Measurements from ENCODE around the gene ENGASE. TPM values are rescaled to one million over a fixed set of nuclear protein-coding genes. Genes with fewer than 3 reads are reported as not detected.

ENGASE gene
- 6.1 and 7.9 TPM in 2 replicates for total RNA-seq

GRCh38 chr17:79074649-79075445 lies at the start of gene ENGASE:
ENGASE (plus strand) TSS chr17:79074824; CDS start chr17:79074945, 121 bp downstream.

Other genes starting within 250 kb of the ENGASE start
- 14.7 and 15.2 TPM in 2 replicates for gene USP36, start 234.0 kb upstream of the ENGASE start, total RNA-seq
- gene CEP295NL, start 171.6 kb upstream of the ENGASE start, total RNA-seq, result 0.09 and 0.23 TPM in 2 replicates
- 312 and 323 TPM in 2 replicates for gene TIMP2, start 149.4 kb upstream of the ENGASE start, total RNA-seq
- gene LGALS3BP, start 94.9 kb upstream of the ENGASE start, total RNA-seq, result 387 and 461 TPM in 2 replicates
- 35.2 TPM in 2 replicates for gene CANT1, start 65.1 kb upstream of the ENGASE start, total RNA-seq
- gene C1QTNF1, start 50.7 kb upstream of the ENGASE start, total RNA-seq, result 36.3 and 210 TPM in 2 replicates